ENCODE measurements around the gene TRRAP. TPM values are rescaled to one million over a fixed set of nuclear protein-coding genes. Genes with fewer than 3 reads are reported as not detected.

TRRAP gene
- polyA plus RNA-seq, 2 of the 4 experiments (the other 2 are of a cell fraction), result 12.2 to 22.1 TPM

GRCh38 chr7:99002148-99002826, 124.0 kb downstream of the TRRAP start:
- ChIA-PET POLR2A (no interaction called here), CTCF (interaction anchor here (0.6 to 1.5 kb wide), 4 partner anchors 17 to 311 kb away, joined by 3 to 7 read pairs (median 4); no protein-coding TSS in a partner anchor)
- Histone ChIP-seq H3K27ac (no peak overlapping the region), H3K4me3 (no peak overlapping the region), H3K4me2 (no peak overlapping the region), H3K4me1 (no peaks in the 10 kb centered on the region), H3K9me3 (no peaks in the 10 kb centered on the region)
- ATAC-seq, result no peak
- TF ChIP-seq REST (IDR thresholded peaks at IDR 0.05) (no peak), BCL3 (IDR thresholded peaks at IDR 0.05) (no peak), EHMT2 (IDR thresholded peaks at IDR 0.05; ENCODE audit: low read depth) (no peak), PHF8 (IDR thresholded peaks at IDR 0.05; ENCODE audit: borderline replicate concordance, low read depth) (no peak), RFX5 (IDR thresholded peaks at IDR 0.05) (no peak), PBX3 (IDR thresholded peaks at IDR 0.05) (no peak), POLR2A (IDR thresholded peaks at IDR 0.05; ENCODE audit: low read length) (no peak), CHD4 (IDR thresholded peaks at IDR 0.05; ENCODE audit: borderline replicate concordance) (no peak), ATOH8 (CRISPR knock-in tag; IDR thresholded peaks at IDR 0.05; ENCODE audit: low read depth) (no peak)
- no peak for DNase-seq (ENCODE audit: low read depth in 1 of 2, low spot score in 1 of 2)
- 91% methylated on average over 12 of the region's 12 CpGs for WGBS (ENCODE audit: missing lambda C conversion rate)
- no peak for FAIRE-seq

GRCh38 chr7:99002827-99003212, 124.5 kb downstream of the TRRAP start:
- 95% methylated on average over 20 of the region's 20 CpGs for WGBS (ENCODE audit: missing lambda C conversion rate)
- POLR2A ChIA-PET, result no interaction called here
- no peak for ATAC-seq

More at GRCh38 chr7:99002827-99003212, 124.5 kb downstream of the TRRAP start:
- CTCF ChIA-PET, result interaction anchor here (1.5 kb wide), 1 partner anchor 310 kb away, joined by 7 read pairs; no protein-coding TSS in a partner anchor
- Histone ChIP-seq H3K4me2 (no peak overlapping the region), H3K4me1 (no peaks in the 10 kb centered on the region), H3K9me3 (no peaks in the 10 kb centered on the region), H3K4me3 (no peak overlapping the region), H3K27ac (no peak overlapping the region)
- DNase-seq (ENCODE audit: low read depth in 1 of 2, low spot score in 1 of 2), result no peak
- FAIRE-seq, result no peak
- no peak for TF ChIP-seq NPAS2 (CRISPR knock-in tag; IDR thresholded peaks at IDR 0.05; ENCODE audit: borderline replicate concordance)
- TF ChIP-seq MAFK (IDR thresholded peaks at IDR 0.05; ENCODE audit: partially characterized antibody), result no peak
- no peak for TF ChIP-seq ELK1 (IDR thresholded peaks at IDR 0.05; ENCODE audit: low read depth, low read length)
- TF ChIP-seq RCOR1 (IDR thresholded peaks at IDR 0.05; ENCODE audit: low read depth, low read length), result no peak
- no peak for TF ChIP-seq E2F6 (IDR thresholded peaks at IDR 0.05; ENCODE audit: borderline replicate concordance, low read depth)
- no peak for TF ChIP-seq HEYL (CRISPR knock-in tag; IDR thresholded peaks at IDR 0.05)
- no peak for TF ChIP-seq EHMT2 (IDR thresholded peaks at IDR 0.05; ENCODE audit: low read depth)
- TF ChIP-seq USF2 (IDR thresholded peaks at IDR 0.05), result no peak
- no peak for TF ChIP-seq GATA3 (IDR thresholded peaks at IDR 0.05; ENCODE audit: borderline replicate concordance)
- TF ChIP-seq SMC3 (IDR thresholded peaks at IDR 0.05), result no peak
- no peak for TF ChIP-seq HOXB5 (CRISPR knock-in tag; IDR thresholded peaks at IDR 0.05)
- TF ChIP-seq MAZ (IDR thresholded peaks at IDR 0.05; ENCODE audit: borderline replicate concordance, low read depth, low read length), result no peak
- no peak for TF ChIP-seq SREBF2 (IDR thresholded peaks at IDR 0.05)
